Mesenchymal stem cell (in vitro differentiated cells and primary cell): Measurements from ENCODE around the gene CAMTA1.
A peak's percentile ranks its signal among the peaks of the same experiment; 100 is the strongest.

ENCODE experiments used
- DNase-seq: peaks from one replicate; pipeline ENCODE4 v3.0.0-alpha.2; 2013
- H2AFZ ChIP-seq: one replicate; pipeline ENCODE4 v1.6.1; 2013; ENCODE audit warnings: low read depth, mild to moderate bottlenecking, control low read depth, inconsistent platforms, low read length, moderate library complexity
- H2AK5ac ChIP-seq: 2 replicates; pipeline ENCODE4 v1.6.1; 2013; ENCODE audit warnings: low read length, moderate library complexity, mild to moderate bottlenecking, inconsistent platforms; ENCODE audit not compliant: severe bottlenecking
- H2BK120ac ChIP-seq: one replicate; pipeline ENCODE4 v1.6.1; 2013; ENCODE audit warnings: low read depth, mild to moderate bottlenecking, inconsistent platforms, low read length, moderate library complexity
- H2BK12ac ChIP-seq, 2 experiments: one replicate each; pipeline ENCODE4 v1.6.1; 2013; ENCODE audit warnings: inconsistent platforms in 2 of 2, low read length in 2 of 2, mild to moderate bottlenecking in 2 of 2, moderate library complexity in 2 of 2, control low read depth in 1 of 2
- H2BK15ac ChIP-seq: one replicate; pipeline ENCODE4 v1.6.1; 2013; ENCODE audit warnings: mild to moderate bottlenecking, low read depth, inconsistent platforms; ENCODE audit not compliant: poor library complexity, severe bottlenecking
- H2BK5ac ChIP-seq: 2 replicates; pipeline ENCODE4 v1.6.1; 2013; ENCODE audit warnings: low read depth, mild to moderate bottlenecking, low read length, control low read depth, inconsistent platforms; ENCODE audit not compliant: poor library complexity, severe bottlenecking
- H3K14ac ChIP-seq, 2 experiments: one replicate each; pipeline ENCODE4 v1.6.1; 2013; ENCODE audit warnings: inconsistent platforms in 2 of 2, low read length in 2 of 2, control low read depth in 1 of 2, mild to moderate bottlenecking in 1 of 2, moderate library complexity in 1 of 2
- H3K18ac ChIP-seq, 2 experiments: one replicate each; pipeline ENCODE4 v1.6.1; 2013; ENCODE audit warnings: inconsistent platforms in 2 of 2, low read length in 2 of 2, control low read depth in 1 of 2, low read depth in 1 of 2, mild to moderate bottlenecking in 1 of 2
- H3K23ac ChIP-seq, 2 experiments: one replicate each; pipeline ENCODE4 v1.6.1; 2013; ENCODE audit warnings: inconsistent platforms in 2 of 2, low read length in 2 of 2, mild to moderate bottlenecking in 2 of 2, moderate library complexity in 2 of 2, control low read depth in 1 of 2
- H3K27ac ChIP-seq: 2 replicates; pipeline ENCODE4 v1.5.1; 2013; ENCODE audit warnings: mild to moderate bottlenecking, moderate library complexity, low read length, control low read depth, inconsistent platforms; ENCODE audit not compliant: poor library complexity, severe bottlenecking
- H3K27me3 ChIP-seq, 2 experiments: 2 replicates each; pipeline versions ENCODE4 v1.6.1 to v1.7.0; 2013; ENCODE audit warnings: low read length in 2 of 2, mild to moderate bottlenecking in 2 of 2, moderate library complexity in 2 of 2, control low read depth in 1 of 2, inconsistent platforms in 1 of 2; ENCODE audit not compliant: control insufficient read depth in 1 of 2, insufficient read depth in 1 of 2
- H3K36me3 ChIP-seq, 2 experiments: 2 replicates each; pipeline versions ENCODE4 v1.6.1 to v1.7.0; 2013; ENCODE audit warnings: low read length in 2 of 2, control low read depth in 1 of 2, inconsistent platforms in 1 of 2, low read depth in 1 of 2, mild to moderate bottlenecking in 1 of 2; ENCODE audit not compliant: insufficient read depth in 2 of 2, control insufficient read depth in 1 of 2
- H3K4ac ChIP-seq, 2 experiments: one replicate each; pipeline ENCODE4 v1.6.1; 2013; ENCODE audit warnings: inconsistent platforms in 2 of 2, low read length in 2 of 2, mild to moderate bottlenecking in 2 of 2, moderate library complexity in 2 of 2, control low read depth in 1 of 2, low read depth in 1 of 2
- H3K4me1 ChIP-seq: 2 replicates; pipeline ENCODE4 v1.6.1; 2013; ENCODE audit warnings: low read depth, low read length, control low read depth; ENCODE audit not compliant: control insufficient read depth, insufficient read depth
- H3K4me2 ChIP-seq: 2 replicates; pipeline ENCODE4 v1.6.1; 2013; ENCODE audit warnings: low read length, mild to moderate bottlenecking, inconsistent platforms; ENCODE audit not compliant: poor library complexity, severe bottlenecking
- H3K4me3 ChIP-seq, 2 experiments: 2 replicates each; pipeline versions ENCODE4 v1.5.1 to v1.7.0; 2013; ENCODE audit warnings: low read length in 2 of 2, mild to moderate bottlenecking in 2 of 2, control low read depth in 1 of 2, low read depth in 1 of 2; ENCODE audit not compliant: insufficient read depth in 1 of 2
- H3K79me1 ChIP-seq: replicated peaks from 2 replicates; pipeline ENCODE4 v1.6.1; 2013; ENCODE audit warnings: mild to moderate bottlenecking, control low read depth, low read length, inconsistent platforms; ENCODE audit not compliant: poor library complexity, severe bottlenecking
- H3K9ac ChIP-seq: 2 replicates; pipeline ENCODE4 v1.7.0; 2013; ENCODE audit warnings: mild to moderate bottlenecking, low read length, moderate library complexity
- H3K9me3 ChIP-seq: 2 replicates; pipeline ENCODE4 v1.7.0; 2013; ENCODE audit warnings: mild to moderate bottlenecking, low read length; ENCODE audit not compliant: control insufficient read depth
- H4K8ac ChIP-seq: one replicate; pipeline ENCODE4 v1.6.1; 2013; ENCODE audit warnings: inconsistent platforms, mild to moderate bottlenecking, low read length, moderate library complexity
- H4K91ac ChIP-seq: one replicate; pipeline ENCODE4 v1.6.1; 2013; ENCODE audit warnings: mild to moderate bottlenecking, low read length, inconsistent platforms
- WGBS: methylation state at CpG from one replicate; pipeline ENCODE4 v1.1.7; 2013; ENCODE audit warnings: mixed read lengths; 5-methylcytosine and 5-hydroxymethylcytosine counted together

The CAMTA1 gene

GRCh38 chr1:7313081-7313546 is 527.9 kb downstream of the CAMTA1 start:
- H3K9me3 ChIP-seq: peaks cover 2% of the 10 kb centered on the region
- H2BK15ac ChIP-seq: no peak overlapping the region
- no peak overlapping the region for H3K4ac ChIP-seq
- H3K79me1 ChIP-seq: no peaks in the 10 kb centered on the region
- 44% methylated on average over 7 of the region's 8 CpGs for WGBS
- H3K23ac ChIP-seq: no peak overlapping the region
- peaks cover 6% of the 10 kb centered on the region for H3K4me1 ChIP-seq
- peak overlapping the region; percentile 7 for H3K27ac ChIP-seq
- H3K4me2 ChIP-seq: no peak overlapping the region
- no peak overlapping the region for H2AFZ ChIP-seq
- H2BK12ac ChIP-seq: no peak overlapping the region
- no peak overlapping the region for H2BK120ac ChIP-seq
- no peak overlapping the region for H3K9ac ChIP-seq
- peak overlapping the region; percentile 66 for H4K8ac ChIP-seq
- no peaks in the 10 kb centered on the region for H3K36me3 ChIP-seq
- H2BK5ac ChIP-seq: no peak overlapping the region
- no peak overlapping the region for H2AK5ac ChIP-seq
- no peak overlapping the region for H4K91ac ChIP-seq
- peak; percentile 22 for DNase-seq
- H3K14ac ChIP-seq: no peak overlapping the region
- H3K18ac ChIP-seq: no peak overlapping the region
- H3K27me3 ChIP-seq: no peaks in the 10 kb centered on the region
- H3K4me3 ChIP-seq: no peak overlapping the region

- no peak for DNase-seq
Measured at GRCh38 chr1:7313826-7314225, 528.6 kb downstream of the CAMTA1 start.

GRCh38 chr1:7315316-7315715 is 530.1 kb downstream of the CAMTA1 start:
- Histone ChIP-seq H3K9ac (no peak overlapping the region), H4K8ac (no peak overlapping the region), H4K91ac (no peak overlapping the region), H3K4ac (no peak overlapping the region), H2BK15ac (no peak overlapping the region), H2BK5ac (no peak overlapping the region), H3K9me3 (no peaks in the 10 kb centered on the region), H3K79me1 (no peaks in the 10 kb centered on the region), H3K4me1 (peaks cover 6% of the 10 kb centered on the region), H3K18ac (no peak overlapping the region), H3K4me3 (no peak overlapping the region), H3K4me2 (no peak overlapping the region), H2BK120ac (no peak overlapping the region), H3K27me3 (no peaks in the 10 kb centered on the region), H3K14ac (no peak overlapping the region), H3K36me3 (no peaks in the 10 kb centered on the region), H2AFZ (no peak overlapping the region), H2BK12ac (no peak overlapping the region), H2AK5ac (no peak overlapping the region), H3K23ac (no peak overlapping the region), H3K27ac (no peak overlapping the region)
- 94% methylated on average over 4 of the region's 4 CpGs for WGBS
- no peak for DNase-seq

More at GRCh38 chr1:7313826-7314225, 528.6 kb downstream of the CAMTA1 start:
- H3K9me3 ChIP-seq: no peaks in the 10 kb centered on the region
- H3K36me3 ChIP-seq: no peaks in the 10 kb centered on the region
- H3K27ac ChIP-seq: no peak overlapping the region
- H2AFZ ChIP-seq: no peak overlapping the region
- no peak overlapping the region for H3K4me3 ChIP-seq
- H3K4ac ChIP-seq: no peak overlapping the region
- no peak overlapping the region for H2BK5ac ChIP-seq
- no peak overlapping the region for H2BK120ac ChIP-seq
- peak overlapping the region in 1 of 2 experiments; percentile 70 for H3K14ac ChIP-seq
- H2BK15ac ChIP-seq: no peak overlapping the region
- peak overlapping the region in 1 of 2 experiments; percentile 64 for H3K18ac ChIP-seq
- H3K79me1 ChIP-seq: no peaks in the 10 kb centered on the region
- WGBS: 95% methylated on average over 5 of the region's 5 CpGs
- no peaks in the 10 kb centered on the region for H3K27me3 ChIP-seq
- H4K8ac ChIP-seq: no peak overlapping the region
- peaks cover 6% of the 10 kb centered on the region for H3K4me1 ChIP-seq
- no peak overlapping the region for H3K23ac ChIP-seq
- no peak overlapping the region for H2BK12ac ChIP-seq
- no peak overlapping the region for H3K9ac ChIP-seq
- no peak overlapping the region for H4K91ac ChIP-seq
- no peak overlapping the region for H3K4me2 ChIP-seq
- H2AK5ac ChIP-seq: peak overlapping the region; percentile 22

GRCh38 chr1:7315946-7316345 is 530.7 kb downstream of the CAMTA1 start:
- Histone ChIP-seq H3K9ac (no peak overlapping the region), H4K8ac (no peak overlapping the region), H3K27ac (no peak overlapping the region), H2BK120ac (no peak overlapping the region), H3K23ac (no peak overlapping the region), H3K4me1 (peaks cover 6% of the 10 kb centered on the region), H2BK5ac (no peak overlapping the region), H3K14ac (no peak overlapping the region), H2AFZ (no peak overlapping the region), H2AK5ac (no peak overlapping the region), H3K4ac (no peak overlapping the region), H3K4me2 (no peak overlapping the region), H3K36me3 (no peaks in the 10 kb centered on the region), H3K18ac (no peak overlapping the region), H4K91ac (no peak overlapping the region), H3K79me1 (no peaks in the 10 kb centered on the region), H3K27me3 (no peaks in the 10 kb centered on the region), H2BK12ac (no peak overlapping the region), H3K4me3 (no peak overlapping the region), H2BK15ac (no peak overlapping the region), H3K9me3 (no peaks in the 10 kb centered on the region)
- DNase-seq: no peak
- WGBS: 96% methylated on average over 6 of the region's 6 CpGs
